NCI-H69 (cell line): ENCODE measurements around the gene RNF145.

Experiments used
- DNase-seq: peaks from one replicate; lab custom pipeline; 2025; lab: John Stamatoyannopoulos, UW

Gene RNF145

DNA sequence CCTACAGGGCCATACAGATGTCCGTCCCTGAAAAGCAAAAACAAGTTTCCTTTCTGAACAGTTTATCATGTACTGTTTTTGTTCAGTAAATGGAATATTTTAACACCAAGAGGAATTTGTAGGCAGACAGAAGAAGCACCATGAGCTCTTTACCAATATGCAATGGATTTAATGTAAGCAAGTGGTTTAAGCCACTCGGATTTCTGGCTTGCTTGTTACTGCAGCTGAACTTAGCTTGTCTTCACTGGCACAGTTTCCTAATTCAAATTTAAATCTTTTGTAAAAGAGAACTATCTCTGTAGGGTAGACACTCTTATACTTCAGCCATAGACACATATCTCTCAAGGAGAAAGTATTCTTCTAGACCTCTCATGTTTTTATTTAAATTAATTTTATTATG, 96.9 kb downstream of the RNF145 start:
- no peak for DNase-seq
